Camera-type eye (tissue), 1 donor: ENCODE measurements around the gene MUC2. TPM values are rescaled to one million over a fixed set of nuclear protein-coding genes. Genes with fewer than 3 reads are reported as not detected.

Experiments used
- total RNA-seq: library from RNA; depleted of rRNA; stranded (reverse); fragments of >200 nt; gene quantifications from one replicate; pipeline ENCODE4 v1.2.3, GENCODE V29; 2014

MUC2 gene
- not detected for total RNA-seq

DNA sequence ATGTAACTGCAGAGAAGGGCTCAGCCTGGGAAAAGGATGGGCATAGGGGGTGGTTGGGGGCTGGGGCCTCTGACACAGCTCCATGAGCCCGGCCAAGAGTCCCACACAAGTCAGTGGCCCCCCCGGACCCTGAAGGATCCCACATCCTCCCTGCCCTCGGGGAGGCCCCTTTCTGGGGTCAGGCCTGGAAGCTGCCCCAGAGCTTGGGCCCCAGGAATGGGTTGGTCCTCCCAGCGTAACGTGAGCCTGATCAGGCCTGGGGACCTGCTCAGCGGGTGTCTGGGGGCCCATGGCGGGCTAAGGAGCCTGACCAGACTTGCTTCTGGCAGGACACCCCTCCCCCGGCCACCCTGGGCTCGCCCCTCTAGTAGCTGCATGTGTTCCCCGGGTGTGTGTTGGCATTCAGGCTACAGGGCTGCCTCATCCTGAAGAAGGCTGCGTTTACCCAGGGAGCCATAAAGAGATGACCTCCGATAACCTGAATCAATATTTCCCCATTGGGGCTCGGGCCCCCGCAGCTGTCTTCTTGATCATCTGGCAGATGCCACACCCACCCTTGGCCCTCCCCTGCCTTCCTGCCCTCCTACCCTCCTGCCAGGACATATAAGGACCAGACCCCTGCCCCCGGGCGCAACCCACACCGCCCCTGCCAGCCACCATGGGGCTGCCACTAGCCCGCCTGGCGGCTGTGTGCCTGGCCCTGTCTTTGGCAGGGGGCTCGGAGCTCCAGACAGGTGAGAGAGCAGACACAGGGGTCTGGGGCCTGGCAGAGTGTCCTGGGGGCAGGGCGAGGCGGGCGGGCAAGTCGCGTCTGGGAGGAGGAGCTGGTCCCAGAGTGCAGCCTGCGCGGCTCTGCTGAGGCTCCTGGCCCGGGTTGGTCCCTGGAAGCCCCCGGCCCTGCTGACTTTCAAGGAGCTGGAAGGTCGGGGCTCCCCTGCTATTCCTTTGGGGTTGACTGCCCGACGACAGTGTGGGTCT is at the start of gene MUC2:
Gene MUC2 (plus strand): TSS at position 631 of the 978 bp plus-strand sequence.

GRCh38 chr11:1036303-1036923 is 38.3 kb upstream of the MUC2 start, which contains the start of gene MUC6:
MUC6 (minus strand) TSS chr11:1036718; CDS start chr11:1036655, 63 bp downstream.

Other genes starting within 250 kb of the MUC2 start
- 9.5 TPM for gene CRACR2B, start 247.0 kb upstream of the MUC2 start, total RNA-seq
- 149 TPM for gene CD151, start 241.9 kb upstream of the MUC2 start, total RNA-seq
- gene POLR2L, start 232.3 kb upstream of the MUC2 start, total RNA-seq, result 23.9 TPM
- gene TSPAN4, start 232.0 kb upstream of the MUC2 start, total RNA-seq, result 62.2 TPM
- 86.6 TPM for gene CHID1, start 164.1 kb upstream of the MUC2 start, total RNA-seq
- 55.5 TPM for gene AP2A2, start 149.0 kb upstream of the MUC2 start, total RNA-seq
- not detected for gene MUC6, start 38.2 kb upstream of the MUC2 start, total RNA-seq
- 0.16 TPM for gene MUC5AC, start 83.1 kb downstream of the MUC2 start, total RNA-seq
- 5.1 TPM for gene MUC5B, start 148.2 kb downstream of the MUC2 start, total RNA-seq
- gene TOLLIP, start 234.8 kb downstream of the MUC2 start, total RNA-seq, result 36.3 TPM